WERI-Rb-1 (cell line): Measurements from ENCODE around the gene MYBPC2.

Experiments
- DNase-seq: peaks from one replicate; pipeline ENCODE4 v3.0.0-alpha.2; 2020
- H3K27ac ChIP-seq: fragments of 250-450 bp; sonication (Bioruptor Pico); 2 replicates; pipeline ENCODE4 v1.5.1; 2020; ENCODE audit warnings: mild to moderate bottlenecking, moderate library complexity
- H3K27me3 ChIP-seq: fragments of 250-450 bp; sonication (Bioruptor Pico); 2 replicates; pipeline ENCODE4 v1.5.1; 2021; ENCODE audit warnings: mild to moderate bottlenecking, low read depth, moderate library complexity; ENCODE audit not compliant: insufficient read depth, severe bottlenecking
- H3K36me3 ChIP-seq: fragments of 250-450 bp; sonication (Bioruptor Pico); 2 replicates; pipeline ENCODE4 v1.5.1; 2020; ENCODE audit warnings: mild to moderate bottlenecking, moderate library complexity
- H3K4me3 ChIP-seq: 2 replicates; pipeline ENCODE4 v1.5.1; 2011; ENCODE audit warnings: low read depth, mild to moderate bottlenecking, control low read depth, low read length
- H3K9me3 ChIP-seq: fragments of 250-450 bp; sonication (Bioruptor Pico); 2 replicates; pipeline ENCODE4 v1.5.1; 2021; ENCODE audit warnings: mild to moderate bottlenecking, moderate library complexity; ENCODE audit not compliant: severe bottlenecking
- TF ChIP-seq, protein P1 (sequence below): IDR thresholded peaks from 2 replicates; pipeline ENCODE4 v1.5.1; 2011; ENCODE audit warnings: low read depth, mild to moderate bottlenecking, control low read depth, inconsistent platforms, low read length

Gene MYBPC2

DNA sequence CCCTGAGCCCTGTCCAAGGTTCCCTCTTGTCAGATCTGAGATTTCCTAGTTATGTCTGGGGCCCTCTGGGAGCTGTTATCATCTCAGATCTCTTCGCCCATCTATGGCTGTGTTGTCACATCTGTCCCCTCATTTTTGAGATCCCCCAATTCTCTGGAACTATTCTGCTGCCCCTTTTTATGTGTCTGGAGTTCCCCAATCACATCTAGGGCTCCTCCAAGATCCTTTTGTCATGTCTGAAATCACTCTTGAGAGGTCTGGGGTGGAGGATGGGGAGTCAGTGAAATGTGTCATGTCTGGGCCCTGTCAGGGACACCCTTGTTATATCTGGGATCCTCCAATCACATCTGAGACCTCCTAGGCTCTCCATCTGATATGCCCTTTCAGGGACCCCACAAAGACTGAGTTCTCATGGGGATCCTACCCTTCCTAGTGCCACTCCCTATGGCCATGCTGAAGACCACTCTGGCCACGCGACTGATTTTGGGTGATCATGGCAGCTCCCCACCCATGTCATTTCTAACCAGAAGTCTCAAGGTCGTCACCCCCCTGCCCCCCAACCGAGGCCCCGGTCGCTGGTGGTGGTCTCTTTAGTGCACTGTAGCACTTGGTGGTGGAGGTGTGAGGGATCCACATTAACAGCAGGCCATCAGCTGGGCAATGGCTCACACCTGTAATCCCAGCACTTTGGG, 3.8 kb upstream of the MYBPC2 start:
- Histone ChIP-seq H3K9me3 (no peaks in the 10 kb centered on the region), H3K4me3 (no peak overlapping the region), H3K27ac (no peak overlapping the region), H3K27me3 (no peaks in the 10 kb centered on the region), H3K36me3 (no peaks in the 10 kb centered on the region)
- TF ChIP-seq, protein P1, sequence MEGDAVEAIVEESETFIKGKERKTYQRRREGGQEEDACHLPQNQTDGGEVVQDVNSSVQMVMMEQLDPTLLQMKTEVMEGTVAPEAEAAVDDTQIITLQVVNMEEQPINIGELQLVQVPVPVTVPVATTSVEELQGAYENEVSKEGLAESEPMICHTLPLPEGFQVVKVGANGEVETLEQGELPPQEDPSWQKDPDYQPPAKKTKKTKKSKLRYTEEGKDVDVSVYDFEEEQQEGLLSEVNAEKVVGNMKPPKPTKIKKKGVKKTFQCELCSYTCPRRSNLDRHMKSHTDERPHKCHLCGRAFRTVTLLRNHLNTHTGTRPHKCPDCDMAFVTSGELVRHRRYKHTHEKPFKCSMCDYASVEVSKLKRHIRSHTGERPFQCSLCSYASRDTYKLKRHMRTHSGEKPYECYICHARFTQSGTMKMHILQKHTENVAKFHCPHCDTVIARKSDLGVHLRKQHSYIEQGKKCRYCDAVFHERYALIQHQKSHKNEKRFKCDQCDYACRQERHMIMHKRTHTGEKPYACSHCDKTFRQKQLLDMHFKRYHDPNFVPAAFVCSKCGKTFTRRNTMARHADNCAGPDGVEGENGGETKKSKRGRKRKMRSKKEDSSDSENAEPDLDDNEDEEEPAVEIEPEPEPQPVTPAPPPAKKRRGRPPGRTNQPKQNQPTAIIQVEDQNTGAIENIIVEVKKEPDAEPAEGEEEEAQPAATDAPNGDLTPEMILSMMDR = no peak
- DNase-seq = no peak

DNA sequence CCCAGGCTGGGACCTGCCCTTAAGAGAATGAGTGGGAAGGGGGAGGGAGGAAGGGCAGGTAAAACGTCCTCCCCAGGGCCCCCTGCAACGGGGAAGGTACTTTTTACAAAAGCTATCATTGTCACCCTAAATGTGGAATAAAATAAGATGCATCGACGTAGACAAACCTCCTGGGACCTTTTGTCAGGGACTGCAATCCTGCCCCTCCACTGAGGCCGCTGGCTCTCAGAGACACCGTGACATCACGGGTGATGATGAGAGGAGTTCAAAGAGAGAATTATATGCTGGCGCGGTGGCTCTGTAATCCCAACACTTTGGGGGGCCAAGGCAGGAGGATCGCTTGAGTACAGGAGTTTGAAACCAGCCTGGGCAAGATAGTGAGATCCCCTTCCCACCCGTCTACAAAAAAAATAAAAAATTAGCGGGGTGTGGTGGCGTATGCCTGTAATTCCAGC, 1.8 kb upstream of the MYBPC2 start:
- no peak for DNase-seq
- Histone ChIP-seq H3K9me3 (no peaks in the 10 kb centered on the region), H3K36me3 (no peaks in the 10 kb centered on the region), H3K4me3 (peak overlapping the region; percentile 62), H3K27ac (no peak overlapping the region), H3K27me3 (no peaks in the 10 kb centered on the region)
- TF ChIP-seq, protein P1 = no peak

DNA sequence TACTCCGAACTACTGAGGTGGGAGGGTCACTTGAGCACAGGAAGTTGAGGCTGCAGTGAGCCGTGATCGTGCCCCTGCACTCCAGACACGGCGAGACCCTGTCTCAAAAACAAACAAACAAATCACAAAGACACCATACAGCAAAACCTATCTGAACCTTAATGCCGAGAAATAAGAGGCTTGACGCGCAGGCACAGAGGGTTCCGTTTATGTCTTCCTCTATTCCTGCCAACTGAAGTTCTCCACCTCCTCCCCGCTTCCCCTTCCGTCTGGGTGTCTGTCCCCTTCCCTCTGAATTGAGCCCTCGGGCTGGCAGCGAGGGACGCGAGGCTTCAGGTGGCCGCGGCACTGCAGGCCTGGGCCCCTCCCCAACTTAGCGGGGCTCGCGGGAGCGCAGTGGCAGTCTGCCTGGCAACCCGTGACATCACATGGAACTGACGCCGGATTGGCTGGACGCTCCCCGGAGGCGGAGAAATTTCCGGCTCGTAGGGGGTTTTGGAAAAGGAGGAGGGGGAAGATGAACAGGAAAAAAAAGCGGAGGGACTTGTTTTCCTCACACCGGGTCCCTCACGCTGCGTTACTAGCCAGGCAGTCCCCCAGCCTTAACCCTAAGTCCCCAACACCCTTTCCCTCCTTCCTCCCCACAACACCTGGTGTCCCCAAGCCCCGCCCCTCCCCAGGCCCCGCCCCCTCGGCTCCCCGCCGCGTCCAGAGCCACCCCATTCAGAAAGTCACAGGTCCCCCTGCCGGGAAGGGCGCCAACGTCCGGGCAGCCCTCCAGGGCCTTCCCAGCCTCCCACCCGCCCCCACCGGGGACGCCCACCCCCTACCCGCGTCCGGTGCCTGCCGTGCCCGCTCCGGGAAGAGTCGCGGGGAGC, 1.1 kb upstream of the MYBPC2 start:
- H3K27ac ChIP-seq = peak overlapping the region; percentile 65
- H3K27me3 ChIP-seq = no peaks in the 10 kb centered on the region
- peak; percentile 84 for DNase-seq

GRCh38 chr19:50433201-50434180, 799 bp downstream of the MYBPC2 start:
- DNase-seq = no peak
- H3K27ac ChIP-seq = no peak overlapping the region
- H3K4me3 ChIP-seq = no peak overlapping the region
- peaks cover 3% of the 10 kb centered on the region for H3K27me3 ChIP-seq
- TF ChIP-seq, protein P1 = no peak
- no peaks in the 10 kb centered on the region for H3K9me3 ChIP-seq
- no peaks in the 10 kb centered on the region for H3K36me3 ChIP-seq

More for the DNA sequence above, 1.1 kb upstream of the MYBPC2 start:
- Histone ChIP-seq H3K9me3 (no peaks in the 10 kb centered on the region), H3K36me3 (no peaks in the 10 kb centered on the region), H3K4me3 (peak overlapping the region; percentile 62)
- TF ChIP-seq, protein P1 = no peak

GRCh38 chr19:50434525-50434924, 1.8 kb downstream of the MYBPC2 start:
- Histone ChIP-seq H3K36me3 (no peaks in the 10 kb centered on the region), H3K27me3 (peaks cover 6% of the 10 kb centered on the region), H3K4me3 (no peak overlapping the region), H3K27ac (no peak overlapping the region), H3K9me3 (no peaks in the 10 kb centered on the region)
- no peak for DNase-seq
- TF ChIP-seq, protein P1 = no peak
